NCI-H345 treated with DMSO at 0.1 percent for 48 hours (cell line): ENCODE results near the gene ADGRE3.
"Not testable (repeated sequence)": the region's sequence is repeated elsewhere in the genome, so short reads cannot be mapped to it uniquely, and the experiment has no call there.

Experiments used
- DNase-seq: peaks from one replicate; lab custom pipeline; 2025; ENCODE audit not compliant: unreplicated experiment; lab: John Stamatoyannopoulos, UW

The ADGRE3 gene

GRCh38 chr19:14603990-14604387 is 70.7 kb downstream of the ADGRE3 start:
- DNase-seq: no peak

- DNase-seq: no peak
These were observed 75.0 kb downstream of the ADGRE3 start for GRCh38 chr19:14599548-14600147.

GRCh38 chr19:14595558-14595957 is 79.1 kb downstream of the ADGRE3 start:
- no peak for DNase-seq

GRCh38 chr19:14589433-14589832 is 85.2 kb downstream of the ADGRE3 start:
- not testable (repeated sequence) for DNase-seq

- DNase-seq: not testable (repeated sequence)
These were observed 89.5 kb downstream of the ADGRE3 start for GRCh38 chr19:14585187-14585586.

GRCh38 chr19:14584372-14584771 is 90.3 kb downstream of the ADGRE3 start:
- not testable (repeated sequence) for DNase-seq

- DNase-seq: no peak
These were observed 91.7 kb downstream of the ADGRE3 start, which contains the start of gene CLEC17A for GRCh38 chr19:14582894-14583340. Gene CLEC17A (plus strand): TSS chr19:14583084. CDS start chr19:14583161, 77 bp downstream.

GRCh38 chr19:14580623-14581237 is 93.9 kb downstream of the ADGRE3 start:
- no peak for DNase-seq

- DNase-seq: no peak
These were observed 96.7 kb downstream of the ADGRE3 start for GRCh38 chr19:14577885-14578427.

GRCh38 chr19:14577264-14577663 is 97.4 kb downstream of the ADGRE3 start:
- DNase-seq: no peak

- no peak for DNase-seq
These were observed 98.3 kb downstream of the ADGRE3 start for GRCh38 chr19:14576363-14576762.

GRCh38 chr19:14575428-14575980 is 99.1 kb downstream of the ADGRE3 start:
- DNase-seq: no peak

- peak; percentile 85 for DNase-seq
These were observed 102.8 kb downstream of the ADGRE3 start, which contains the start of gene NDUFB7 for GRCh38 chr19:14571695-14572490. Gene NDUFB7 (minus strand): TSS chr19:14572066. CDS start chr19:14572000, 66 bp downstream.

GRCh38 chr19:14570864-14571527 is 103.6 kb downstream of the ADGRE3 start:
- DNase-seq: no peak
